ENCODE measurements around the gene ROCK1.

DNA sequence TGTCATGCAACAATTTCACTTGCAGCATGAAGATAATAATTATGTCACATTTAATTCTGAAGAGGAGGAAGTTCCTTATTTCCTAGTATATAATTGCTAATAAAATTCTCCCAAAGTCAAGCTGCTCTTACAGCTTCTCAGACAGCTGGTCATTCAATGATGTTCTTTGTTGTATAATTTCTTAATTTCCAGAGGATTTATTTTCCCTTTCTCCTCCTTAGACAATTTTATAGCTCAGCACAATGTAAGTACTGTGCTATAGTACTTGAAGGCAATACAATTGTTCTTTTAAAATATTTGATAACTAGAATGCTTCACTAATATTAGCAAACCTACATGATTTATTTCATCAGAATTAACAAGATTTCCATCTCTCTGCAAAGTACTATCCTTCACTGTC is 73.4 kb downstream of the ROCK1 start:
- no peak for TF ChIP-seq CTCF (IDR thresholded peaks at IDR 0.05; ENCODE audit: low read depth, low read length, missing input control)
- no peak for TF ChIP-seq SP1 (IDR thresholded peaks at IDR 0.05)
- TF ChIP-seq YY1 (IDR thresholded peaks at IDR 0.05) = no peak
- TF ChIP-seq, protein P1, sequence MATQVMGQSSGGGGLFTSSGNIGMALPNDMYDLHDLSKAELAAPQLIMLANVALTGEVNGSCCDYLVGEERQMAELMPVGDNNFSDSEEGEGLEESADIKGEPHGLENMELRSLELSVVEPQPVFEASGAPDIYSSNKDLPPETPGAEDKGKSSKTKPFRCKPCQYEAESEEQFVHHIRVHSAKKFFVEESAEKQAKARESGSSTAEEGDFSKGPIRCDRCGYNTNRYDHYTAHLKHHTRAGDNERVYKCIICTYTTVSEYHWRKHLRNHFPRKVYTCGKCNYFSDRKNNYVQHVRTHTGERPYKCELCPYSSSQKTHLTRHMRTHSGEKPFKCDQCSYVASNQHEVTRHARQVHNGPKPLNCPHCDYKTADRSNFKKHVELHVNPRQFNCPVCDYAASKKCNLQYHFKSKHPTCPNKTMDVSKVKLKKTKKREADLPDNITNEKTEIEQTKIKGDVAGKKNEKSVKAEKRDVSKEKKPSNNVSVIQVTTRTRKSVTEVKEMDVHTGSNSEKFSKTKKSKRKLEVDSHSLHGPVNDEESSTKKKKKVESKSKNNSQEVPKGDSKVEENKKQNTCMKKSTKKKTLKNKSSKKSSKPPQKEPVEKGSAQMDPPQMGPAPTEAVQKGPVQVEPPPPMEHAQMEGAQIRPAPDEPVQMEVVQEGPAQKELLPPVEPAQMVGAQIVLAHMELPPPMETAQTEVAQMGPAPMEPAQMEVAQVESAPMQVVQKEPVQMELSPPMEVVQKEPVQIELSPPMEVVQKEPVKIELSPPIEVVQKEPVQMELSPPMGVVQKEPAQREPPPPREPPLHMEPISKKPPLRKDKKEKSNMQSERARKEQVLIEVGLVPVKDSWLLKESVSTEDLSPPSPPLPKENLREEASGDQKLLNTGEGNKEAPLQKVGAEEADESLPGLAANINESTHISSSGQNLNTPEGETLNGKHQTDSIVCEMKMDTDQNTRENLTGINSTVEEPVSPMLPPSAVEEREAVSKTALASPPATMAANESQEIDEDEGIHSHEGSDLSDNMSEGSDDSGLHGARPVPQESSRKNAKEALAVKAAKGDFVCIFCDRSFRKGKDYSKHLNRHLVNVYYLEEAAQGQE (IDR thresholded peaks at IDR 0.05) = no peak
- TF ChIP-seq, protein P2, sequence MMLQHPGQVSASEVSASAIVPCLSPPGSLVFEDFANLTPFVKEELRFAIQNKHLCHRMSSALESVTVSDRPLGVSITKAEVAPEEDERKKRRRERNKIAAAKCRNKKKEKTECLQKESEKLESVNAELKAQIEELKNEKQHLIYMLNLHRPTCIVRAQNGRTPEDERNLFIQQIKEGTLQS (IDR thresholded peaks at IDR 0.05) = no peak
- TF ChIP-seq, protein P3, sequence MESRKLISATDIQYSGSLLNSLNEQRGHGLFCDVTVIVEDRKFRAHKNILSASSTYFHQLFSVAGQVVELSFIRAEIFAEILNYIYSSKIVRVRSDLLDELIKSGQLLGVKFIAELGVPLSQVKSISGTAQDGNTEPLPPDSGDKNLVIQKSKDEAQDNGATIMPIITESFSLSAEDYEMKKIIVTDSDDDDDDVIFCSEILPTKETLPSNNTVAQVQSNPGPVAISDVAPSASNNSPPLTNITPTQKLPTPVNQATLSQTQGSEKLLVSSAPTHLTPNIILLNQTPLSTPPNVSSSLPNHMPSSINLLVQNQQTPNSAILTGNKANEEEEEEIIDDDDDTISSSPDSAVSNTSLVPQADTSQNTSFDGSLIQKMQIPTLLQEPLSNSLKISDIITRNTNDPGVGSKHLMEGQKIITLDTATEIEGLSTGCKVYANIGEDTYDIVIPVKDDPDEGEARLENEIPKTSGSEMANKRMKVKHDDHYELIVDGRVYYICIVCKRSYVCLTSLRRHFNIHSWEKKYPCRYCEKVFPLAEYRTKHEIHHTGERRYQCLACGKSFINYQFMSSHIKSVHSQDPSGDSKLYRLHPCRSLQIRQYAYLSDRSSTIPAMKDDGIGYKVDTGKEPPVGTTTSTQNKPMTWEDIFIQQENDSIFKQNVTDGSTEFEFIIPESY (IDR thresholded peaks at IDR 0.05) = no peak
- no peak for TF ChIP-seq TAF1 (conservative IDR thresholded peaks at IDR 0.05)
- no peak for TF ChIP-seq RAD21 (IDR thresholded peaks at IDR 0.05)
- TF ChIP-seq RXRA (IDR thresholded peaks at IDR 0.05) = no peak
- TF ChIP-seq FOXA1 (IDR thresholded peaks at IDR 0.05) = no peak
- TF ChIP-seq, protein P4, sequence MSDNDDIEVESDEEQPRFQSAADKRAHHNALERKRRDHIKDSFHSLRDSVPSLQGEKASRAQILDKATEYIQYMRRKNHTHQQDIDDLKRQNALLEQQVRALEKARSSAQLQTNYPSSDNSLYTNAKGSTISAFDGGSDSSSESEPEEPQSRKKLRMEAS (IDR thresholded peaks at IDR 0.05) = no peak

All from liver (tissue), 3 donors.